ENCODE results near the gene SKAP1.

DNA sequence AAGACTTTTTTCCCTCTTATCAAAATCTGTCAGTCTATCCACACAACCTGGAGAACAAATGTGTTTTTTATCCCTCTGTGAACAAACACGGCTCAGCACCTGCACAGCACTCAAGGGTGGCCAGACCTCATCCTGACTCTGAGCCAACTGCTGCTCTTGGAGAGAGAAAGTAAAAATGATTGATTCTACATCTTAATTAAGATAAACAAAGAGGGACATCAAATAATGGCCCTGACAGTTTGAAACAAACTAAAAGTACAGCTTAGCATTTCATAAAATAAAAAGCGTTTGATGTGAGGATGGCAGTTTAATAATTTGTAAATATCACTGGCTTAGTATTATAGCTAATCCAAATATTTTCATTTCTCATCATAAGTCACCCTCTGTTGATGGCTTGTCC, 216.2 kb downstream of the SKAP1 start:
- no peak for TF ChIP-seq POLR2AphosphoS5 (IDR thresholded peaks at IDR 0.05; ENCODE audit: low read depth, low read length)
- no peak for TF ChIP-seq POLR2A (IDR thresholded peaks at IDR 0.05; ENCODE audit: low read depth, low read length)

All from GM12892 (cell line).